GM12865 (cell line): ENCODE data around the gene GLT1D1.

Experiments used
- DNase-seq: peaks from one replicate; pipeline ENCODE4 v3.0.0; 2010; ENCODE audit warnings: low read depth
- H3K4me3 ChIP-seq: 2 replicates; pipeline ENCODE4 v1.5.1; 2011; ENCODE audit warnings: mild to moderate bottlenecking, low read depth, low read length, control low read depth
- CTCF ChIP-seq: IDR thresholded peaks from 2 replicates; pipeline ENCODE4 v1.5.1; 2011; ENCODE audit warnings: low read length, control low read depth, low read depth, inconsistent platforms; ENCODE audit not compliant: insufficient read depth; ENCODE audit errors: missing control alignments

GLT1D1 gene

GRCh38 chr12:128914908-128915563 is 61.8 kb downstream of the GLT1D1 start:
- H3K4me3 ChIP-seq, result no peak overlapping the region
- DNase-seq, result peak; percentile 90
- no peak for TF ChIP-seq CTCF

DNA sequence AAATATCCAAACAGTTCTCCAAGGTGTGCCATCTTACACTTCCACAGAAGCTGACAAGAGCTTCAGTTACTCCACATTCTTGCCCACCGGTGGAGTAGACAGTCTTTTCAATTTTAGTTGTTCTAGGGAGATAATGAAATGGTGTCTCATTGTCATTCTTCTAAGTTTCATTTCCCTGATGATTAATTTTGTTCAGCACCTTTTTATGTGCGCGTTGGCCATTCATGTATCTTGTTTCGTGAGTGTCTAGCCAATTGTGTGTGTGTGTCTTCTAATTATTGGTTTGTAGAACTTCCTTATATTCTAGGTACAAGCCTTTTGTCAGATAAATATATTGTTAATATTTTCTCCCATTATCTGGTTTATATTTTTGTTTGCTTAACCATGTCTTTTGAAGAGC is 63.1 kb downstream of the GLT1D1 start:
- H3K4me3 ChIP-seq, result no peak overlapping the region
- peak; percentile 9 for DNase-seq
- TF ChIP-seq CTCF, result no peak

GRCh38 chr12:128918481-128919260 is 65.4 kb downstream of the GLT1D1 start:
- H3K4me3 ChIP-seq, result no peak overlapping the region
- no peak for DNase-seq
- TF ChIP-seq CTCF, result no peak

GRCh38 chr12:128920468-128920867 is 67.2 kb downstream of the GLT1D1 start:
- no peak overlapping the region for H3K4me3 ChIP-seq
- DNase-seq, result no peak
- no peak for TF ChIP-seq CTCF

DNA sequence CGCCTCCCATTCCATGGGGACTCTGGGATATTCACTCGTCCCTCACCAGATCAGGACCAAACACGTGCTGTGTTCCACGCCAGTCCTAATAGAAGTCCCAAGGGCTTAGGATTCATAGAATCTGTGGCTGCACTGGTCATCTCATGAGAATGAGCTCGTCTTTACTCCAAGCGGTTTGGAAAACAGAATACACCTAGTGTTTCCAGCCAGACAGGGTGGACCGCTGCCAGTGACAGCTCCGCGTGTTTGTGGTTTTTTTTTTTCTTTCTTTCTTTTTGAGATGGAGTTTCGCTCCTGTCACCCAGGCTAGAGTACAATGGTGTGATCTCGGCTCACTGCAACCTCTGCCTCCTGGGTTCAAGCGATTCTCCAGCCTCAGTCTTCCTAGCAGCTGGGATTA is 75.1 kb downstream of the GLT1D1 start:
- H3K4me3 ChIP-seq, result no peak overlapping the region
- no peak for TF ChIP-seq CTCF
- no peak for DNase-seq

DNA sequence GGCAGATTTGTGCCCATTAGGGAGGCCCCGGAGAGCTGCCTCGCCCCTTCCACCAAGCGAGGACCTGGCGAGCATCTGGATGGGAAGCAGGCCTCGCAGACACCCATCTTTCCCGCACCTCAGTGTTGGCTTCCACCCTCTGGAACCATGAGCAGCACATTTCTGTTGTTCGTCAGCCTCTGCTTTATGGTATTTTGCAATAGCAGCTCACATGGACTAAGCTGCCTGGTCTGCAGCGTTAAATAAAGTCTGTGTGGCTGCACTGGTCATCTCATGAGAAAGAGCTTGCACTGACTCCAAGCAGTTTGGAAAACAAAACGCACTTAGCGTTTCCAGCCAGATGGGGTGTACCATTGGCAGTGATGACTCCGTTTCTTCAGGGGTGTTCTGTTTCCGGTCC is 75.8 kb downstream of the GLT1D1 start:
- no peak for TF ChIP-seq CTCF
- no peak overlapping the region for H3K4me3 ChIP-seq
- DNase-seq, result no peak

- no peak for DNase-seq
- H3K4me3 ChIP-seq, result no peak overlapping the region
- TF ChIP-seq CTCF, result no peak
Observed at GRCh38 chr12:128930606-128931005, 77.3 kb downstream of the GLT1D1 start.
